Lower leg skin (tissue), 3 donors: ENCODE data around the gene DOCK10.

Experiments used
- POLR2A ChIP-seq, 2 donors: fragments of 450-650 bp; IDR thresholded peaks; one replicate each; pipeline ENCODE4 v1.6.1; 2016 to 2017; ENCODE audit warnings: antibody characterized with exemption in 2 of 2, mild to moderate bottlenecking in 1 of 2, moderate library complexity in 1 of 2
- TF ChIP-seq, protein P1 (sequence below), 3 donors: fragments of 450-650 bp; IDR thresholded peaks; one replicate each; pipeline ENCODE4 v1.5.1; 2016; ENCODE audit warnings: antibody characterized with exemption in 3 of 3, mild to moderate bottlenecking in 3 of 3, moderate library complexity in 2 of 3

DNA sequence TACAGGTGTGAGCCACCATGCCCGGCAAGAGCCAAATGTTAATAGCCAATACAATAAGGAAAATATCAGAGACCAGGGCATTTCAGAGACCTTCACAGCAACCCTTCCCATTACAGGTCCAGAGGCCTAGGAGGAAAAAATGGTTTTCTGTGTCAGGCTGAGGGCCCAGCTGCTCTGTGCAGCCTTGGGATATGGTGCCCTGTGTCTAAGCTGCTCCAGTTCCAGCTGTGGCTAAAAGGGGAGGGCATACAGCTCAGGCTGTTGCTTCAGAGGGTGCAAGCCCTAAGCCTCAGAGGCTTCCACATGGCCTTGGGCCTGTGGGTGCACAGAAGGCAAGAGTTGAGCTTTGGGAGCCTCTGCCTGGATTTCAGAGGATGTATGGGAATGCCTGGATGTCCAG, 306.0 kb downstream of the DOCK10 start:
- TF ChIP-seq, protein P1, sequence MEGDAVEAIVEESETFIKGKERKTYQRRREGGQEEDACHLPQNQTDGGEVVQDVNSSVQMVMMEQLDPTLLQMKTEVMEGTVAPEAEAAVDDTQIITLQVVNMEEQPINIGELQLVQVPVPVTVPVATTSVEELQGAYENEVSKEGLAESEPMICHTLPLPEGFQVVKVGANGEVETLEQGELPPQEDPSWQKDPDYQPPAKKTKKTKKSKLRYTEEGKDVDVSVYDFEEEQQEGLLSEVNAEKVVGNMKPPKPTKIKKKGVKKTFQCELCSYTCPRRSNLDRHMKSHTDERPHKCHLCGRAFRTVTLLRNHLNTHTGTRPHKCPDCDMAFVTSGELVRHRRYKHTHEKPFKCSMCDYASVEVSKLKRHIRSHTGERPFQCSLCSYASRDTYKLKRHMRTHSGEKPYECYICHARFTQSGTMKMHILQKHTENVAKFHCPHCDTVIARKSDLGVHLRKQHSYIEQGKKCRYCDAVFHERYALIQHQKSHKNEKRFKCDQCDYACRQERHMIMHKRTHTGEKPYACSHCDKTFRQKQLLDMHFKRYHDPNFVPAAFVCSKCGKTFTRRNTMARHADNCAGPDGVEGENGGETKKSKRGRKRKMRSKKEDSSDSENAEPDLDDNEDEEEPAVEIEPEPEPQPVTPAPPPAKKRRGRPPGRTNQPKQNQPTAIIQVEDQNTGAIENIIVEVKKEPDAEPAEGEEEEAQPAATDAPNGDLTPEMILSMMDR (IDR thresholded peaks at IDR 0.05): no peak
- TF ChIP-seq POLR2A (IDR thresholded peaks at IDR 0.05): no peak
